ENCODE data around the gene ZBTB44. TPM values are rescaled to one million over a fixed set of nuclear protein-coding genes. Genes with fewer than 3 reads are reported as not detected.

Gene ZBTB44
- total RNA-seq, 4 donors from 2014 or later = 23.1 to 76.7 (median 33.0) TPM

DNA sequence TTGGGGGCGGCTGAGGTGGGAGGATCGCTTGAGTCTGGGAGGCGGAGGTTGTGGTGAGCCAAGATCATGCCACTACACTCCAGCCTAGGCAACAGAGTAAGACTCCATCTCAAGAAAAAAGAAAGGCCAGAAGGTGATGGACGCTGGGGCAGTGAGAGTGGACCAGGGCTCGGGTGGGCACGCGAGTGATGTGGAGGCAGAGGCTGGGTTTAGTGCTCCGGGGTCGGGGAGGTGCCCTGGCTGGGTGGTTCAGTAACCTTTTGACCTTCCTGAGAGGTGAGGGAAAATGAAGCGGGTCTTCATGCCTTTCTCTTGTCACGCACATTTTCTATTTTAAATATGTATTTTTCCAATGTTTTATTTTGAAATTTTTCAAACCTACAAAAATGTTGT, 110.0 kb downstream of the ZBTB44 start:
- no peak for TF ChIP-seq POLR2A (IDR thresholded peaks at IDR 0.05)
- TF ChIP-seq, protein P1, sequence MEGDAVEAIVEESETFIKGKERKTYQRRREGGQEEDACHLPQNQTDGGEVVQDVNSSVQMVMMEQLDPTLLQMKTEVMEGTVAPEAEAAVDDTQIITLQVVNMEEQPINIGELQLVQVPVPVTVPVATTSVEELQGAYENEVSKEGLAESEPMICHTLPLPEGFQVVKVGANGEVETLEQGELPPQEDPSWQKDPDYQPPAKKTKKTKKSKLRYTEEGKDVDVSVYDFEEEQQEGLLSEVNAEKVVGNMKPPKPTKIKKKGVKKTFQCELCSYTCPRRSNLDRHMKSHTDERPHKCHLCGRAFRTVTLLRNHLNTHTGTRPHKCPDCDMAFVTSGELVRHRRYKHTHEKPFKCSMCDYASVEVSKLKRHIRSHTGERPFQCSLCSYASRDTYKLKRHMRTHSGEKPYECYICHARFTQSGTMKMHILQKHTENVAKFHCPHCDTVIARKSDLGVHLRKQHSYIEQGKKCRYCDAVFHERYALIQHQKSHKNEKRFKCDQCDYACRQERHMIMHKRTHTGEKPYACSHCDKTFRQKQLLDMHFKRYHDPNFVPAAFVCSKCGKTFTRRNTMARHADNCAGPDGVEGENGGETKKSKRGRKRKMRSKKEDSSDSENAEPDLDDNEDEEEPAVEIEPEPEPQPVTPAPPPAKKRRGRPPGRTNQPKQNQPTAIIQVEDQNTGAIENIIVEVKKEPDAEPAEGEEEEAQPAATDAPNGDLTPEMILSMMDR (IDR thresholded peaks at IDR 0.05) = no peak
- no peaks in the 10 kb centered on the region for H3K9me3 ChIP-seq
- no peak overlapping the region for H3K27ac ChIP-seq
- intact Hi-C loops (cut with DNase I) = no loop called here
- H3K36me3 ChIP-seq = peaks cover 0 to 100% (median 6%) of the 10 kb centered on the region in 3 donors
- no peaks in the 10 kb centered on the region for H3K4me1 ChIP-seq
- H3K4me3 ChIP-seq = no peak overlapping the region
- no peak for DNase-seq
- 91 to 94% methylated on average over 11 of the region's 11 CpGs for WGBS, 2 donors
- H3K27me3 ChIP-seq = no peaks in the 10 kb centered on the region

DNA sequence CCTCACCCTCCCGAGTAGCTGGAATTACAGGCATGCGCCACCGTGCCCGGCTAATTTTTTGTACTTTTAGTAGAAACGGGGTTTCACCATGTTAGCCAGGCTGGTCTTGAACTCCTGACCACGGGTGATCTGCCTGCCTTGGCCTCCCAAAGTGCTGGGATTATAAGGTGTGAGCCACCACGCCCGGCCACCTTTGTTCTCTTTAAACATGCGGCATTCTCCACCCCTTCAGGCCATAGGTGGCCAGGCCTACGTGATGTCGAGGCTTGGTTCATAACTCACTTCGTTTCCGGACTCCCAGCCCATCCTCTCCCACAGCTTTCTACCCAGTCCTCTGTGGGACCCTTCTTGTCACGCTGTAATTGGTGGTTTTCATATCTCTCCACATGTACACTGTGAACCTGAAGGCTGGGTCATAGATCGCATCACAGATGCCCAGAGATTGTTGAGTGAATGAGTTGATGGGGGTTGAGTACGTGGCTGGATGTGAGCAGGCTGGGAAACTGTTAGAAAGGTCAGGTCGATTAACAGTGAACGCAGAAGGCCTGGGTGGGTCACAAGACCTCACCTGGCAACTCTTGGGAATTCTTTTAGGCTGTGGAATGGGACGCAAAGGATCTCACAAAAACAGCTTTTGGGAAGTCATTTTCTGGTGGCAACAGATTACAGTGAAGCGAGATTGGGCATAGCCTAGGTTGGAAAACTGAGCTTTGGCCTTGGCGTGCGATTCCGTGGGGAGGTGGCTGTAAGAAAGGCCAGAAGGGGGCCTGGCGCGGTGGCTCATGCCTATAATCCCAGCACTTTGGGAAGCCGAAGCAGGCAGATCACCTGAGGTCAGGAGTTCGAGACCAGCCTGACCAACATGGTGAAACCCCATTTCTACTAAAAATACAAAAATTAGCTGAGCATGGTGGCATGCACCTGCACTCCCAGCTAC, 110.7 kb downstream of the ZBTB44 start:
- Histone ChIP-seq H3K4me1 (no peaks in the 10 kb centered on the region), H3K27ac (no peak overlapping the region), H3K4me3 (no peak overlapping the region), H3K36me3 (peaks cover 0 to 100% (median 11%) of the 10 kb centered on the region in 3 donors), H3K27me3 (no peaks in the 10 kb centered on the region), H3K9me3 (no peaks in the 10 kb centered on the region)
- TF ChIP-seq, protein P1 (IDR thresholded peaks at IDR 0.05) = no peak
- no peak for TF ChIP-seq POLR2A (IDR thresholded peaks at IDR 0.05)
- DNase-seq = no peak
- intact Hi-C loops (cut with DNase I) = no loop called here
- 91 to 92% methylated on average over 22 to 27 of the region's 27 CpGs for WGBS, 2 donors

DNA sequence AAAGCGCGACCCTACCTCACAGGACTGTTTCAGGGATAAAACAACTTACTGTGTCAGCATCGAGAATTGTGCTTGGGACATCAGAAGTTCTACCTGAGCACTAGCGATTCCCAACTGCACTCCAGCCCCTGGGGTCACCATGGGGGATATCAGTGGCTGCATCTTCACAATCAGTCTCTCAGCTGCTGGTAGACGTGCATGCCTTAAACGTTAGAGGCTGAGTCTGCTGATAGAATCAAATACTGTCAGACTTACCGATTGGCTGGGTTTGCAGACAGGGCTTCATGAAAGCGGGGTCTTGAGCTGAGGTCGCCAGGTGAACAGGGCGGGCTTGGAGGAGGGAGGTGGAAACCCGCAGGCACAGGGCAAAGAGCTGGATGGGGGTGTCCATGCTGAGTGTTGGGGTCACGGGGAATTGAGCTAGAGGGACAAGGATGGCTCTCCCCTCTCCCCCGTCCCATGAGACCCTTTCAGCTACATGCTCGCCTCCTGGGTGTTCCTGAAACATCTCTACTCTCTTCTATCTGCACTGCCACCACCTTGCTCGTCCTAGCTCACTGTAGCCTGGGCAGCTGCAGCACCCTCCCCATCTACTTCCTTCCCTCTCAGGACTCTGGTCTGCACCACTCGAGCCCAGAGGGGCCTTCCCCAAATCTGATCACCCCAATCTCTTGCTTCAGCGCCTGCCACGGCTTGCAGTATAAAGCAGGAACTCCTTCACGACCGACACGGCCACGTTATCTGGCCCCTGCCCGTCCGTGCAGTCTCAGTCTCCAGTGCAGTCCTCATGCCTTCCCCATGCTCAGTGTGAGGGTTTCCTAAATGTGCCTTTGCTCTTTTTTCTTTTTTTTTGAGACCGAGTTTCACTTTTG, 111.7 kb downstream of the ZBTB44 start:
- Histone ChIP-seq H3K27ac (no peak overlapping the region), H3K27me3 (no peaks in the 10 kb centered on the region), H3K4me1 (no peaks in the 10 kb centered on the region), H3K36me3 (peaks cover 0 to 100% (median 13%) of the 10 kb centered on the region in 3 donors), H3K4me3 (no peak overlapping the region), H3K9me3 (no peaks in the 10 kb centered on the region)
- TF ChIP-seq POLR2A (IDR thresholded peaks at IDR 0.05) = no peak
- TF ChIP-seq, protein P1 (IDR thresholded peaks at IDR 0.05) = no peak
- intact Hi-C loops (cut with DNase I) = no loop called here
- no peak for DNase-seq
- WGBS, 2 donors = 82 to 87% methylated on average over 22 to 23 of the region's 25 CpGs

DNA sequence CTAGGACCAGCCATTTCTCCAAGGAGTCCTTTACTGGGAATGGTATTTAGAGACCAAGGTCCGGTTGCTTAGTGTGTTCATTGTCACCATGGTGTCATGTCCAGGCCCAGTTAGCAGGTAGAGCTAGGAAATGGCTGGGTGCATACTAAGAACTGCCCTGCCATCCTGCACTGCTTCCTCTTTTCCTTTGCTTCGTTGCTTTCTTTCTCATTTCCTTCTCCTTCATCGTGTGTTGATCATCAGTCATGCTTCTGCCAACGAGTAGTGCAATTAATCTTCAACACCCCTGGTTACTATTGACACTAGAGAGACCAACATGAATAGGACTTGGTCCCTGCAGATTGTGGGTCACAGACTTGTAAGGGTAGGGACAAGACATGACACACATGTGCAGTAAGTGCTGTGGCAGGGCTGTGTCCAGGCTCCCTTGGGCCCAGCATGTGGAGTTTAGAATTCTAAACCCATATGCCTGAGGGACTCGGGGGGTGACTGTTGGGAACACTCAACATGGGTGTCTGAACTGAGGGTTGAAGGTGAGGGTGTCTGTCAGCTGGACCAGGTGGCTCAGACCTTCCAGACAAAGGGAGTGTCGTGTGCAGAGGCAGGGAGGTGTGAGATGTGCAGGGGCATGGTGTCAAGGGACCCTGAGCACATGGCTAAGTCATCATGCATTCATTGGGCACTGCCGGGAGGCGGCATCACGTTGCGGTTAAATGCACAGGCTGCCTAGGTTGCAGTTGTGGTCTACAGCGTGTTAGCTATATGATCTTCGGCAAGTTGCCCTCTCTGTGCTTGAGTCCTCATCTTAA, 112.5 kb downstream of the ZBTB44 start:
- DNase-seq = no peak
- Histone ChIP-seq H3K36me3 (peaks cover 7 to 100% (median 22%) of the 10 kb centered on the region in 3 donors), H3K27ac (no peak overlapping the region), H3K27me3 (no peaks in the 10 kb centered on the region), H3K4me3 (no peak overlapping the region), H3K9me3 (no peaks in the 10 kb centered on the region), H3K4me1 (no peaks in the 10 kb centered on the region)
- TF ChIP-seq, protein P1 (IDR thresholded peaks at IDR 0.05) = no peak
- no peak for TF ChIP-seq POLR2A (IDR thresholded peaks at IDR 0.05)
- 74 to 82% methylated on average over 10 to 11 of the region's 12 CpGs for WGBS, 2 donors
- intact Hi-C loops (cut with DNase I) = no loop called here

Measured in esophagus squamous epithelium (tissue), 5 donors.